Testis (tissue), 2 donors: ENCODE measurements around the gene CREBBP.

Experiments
- POLR2A ChIP-seq: fragments of 450-650 bp; IDR thresholded peaks from one replicate; pipeline ENCODE4 v1.6.1; 2017; ENCODE audit warnings: antibody characterized with exemption, mild to moderate bottlenecking, moderate library complexity
- TF ChIP-seq, protein P1 (sequence below), 3 experiments: fragments of 450-650 bp in 2 of 3; fragments of 200-600 bp in 1 of 3; sonication (generic) in 1 of 3; IDR thresholded peaks; one replicate each; pipeline ENCODE4 v1.5.1; 2016 to 2019; ENCODE audit warnings: antibody characterized with exemption in 3 of 3, mild to moderate bottlenecking in 2 of 3, moderate library complexity in 1 of 3

DNA sequence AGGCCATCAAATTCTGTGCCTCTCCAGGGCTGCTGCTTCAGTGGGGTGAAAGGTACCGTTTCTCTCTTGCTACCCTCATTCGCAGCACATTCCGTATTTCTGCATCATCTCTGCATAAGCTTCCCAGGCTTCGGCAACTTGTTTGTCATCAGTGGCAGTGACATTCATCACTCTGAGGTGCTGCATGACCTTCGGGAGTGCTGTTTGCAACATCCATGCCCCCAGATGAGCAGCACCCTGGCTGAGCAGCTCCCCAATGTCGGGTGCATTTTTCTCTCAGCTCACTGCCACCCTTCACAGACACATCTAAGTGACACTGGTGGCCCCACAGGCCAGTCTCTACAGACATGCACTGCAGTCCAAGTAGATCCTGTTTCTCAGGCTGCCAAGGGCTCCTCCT, 3.8 kb downstream of the CREBBP start:
- no peak for TF ChIP-seq POLR2A
- TF ChIP-seq, protein P1, sequence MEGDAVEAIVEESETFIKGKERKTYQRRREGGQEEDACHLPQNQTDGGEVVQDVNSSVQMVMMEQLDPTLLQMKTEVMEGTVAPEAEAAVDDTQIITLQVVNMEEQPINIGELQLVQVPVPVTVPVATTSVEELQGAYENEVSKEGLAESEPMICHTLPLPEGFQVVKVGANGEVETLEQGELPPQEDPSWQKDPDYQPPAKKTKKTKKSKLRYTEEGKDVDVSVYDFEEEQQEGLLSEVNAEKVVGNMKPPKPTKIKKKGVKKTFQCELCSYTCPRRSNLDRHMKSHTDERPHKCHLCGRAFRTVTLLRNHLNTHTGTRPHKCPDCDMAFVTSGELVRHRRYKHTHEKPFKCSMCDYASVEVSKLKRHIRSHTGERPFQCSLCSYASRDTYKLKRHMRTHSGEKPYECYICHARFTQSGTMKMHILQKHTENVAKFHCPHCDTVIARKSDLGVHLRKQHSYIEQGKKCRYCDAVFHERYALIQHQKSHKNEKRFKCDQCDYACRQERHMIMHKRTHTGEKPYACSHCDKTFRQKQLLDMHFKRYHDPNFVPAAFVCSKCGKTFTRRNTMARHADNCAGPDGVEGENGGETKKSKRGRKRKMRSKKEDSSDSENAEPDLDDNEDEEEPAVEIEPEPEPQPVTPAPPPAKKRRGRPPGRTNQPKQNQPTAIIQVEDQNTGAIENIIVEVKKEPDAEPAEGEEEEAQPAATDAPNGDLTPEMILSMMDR (IDR thresholded peaks at IDR 0.05): no peak
